Measurements from ENCODE around the gene CDKL5. TPM values are rescaled to one million over a fixed set of nuclear protein-coding genes. Genes with fewer than 3 reads are reported as not detected.
A peak's percentile ranks its signal among the peaks of the same experiment; 100 is the strongest.

The CDKL5 gene
- total and polyA plus RNA-seq, 8 donors, result under 0.01 to 21.4 (median 3.5) TPM

- DNase-seq, result no peak
- Histone ChIP-seq H3K36me3 (no peaks in the 10 kb centered on the region), H3K4me3 (no peak overlapping the region), H3K27me3 (no peaks in the 10 kb centered on the region), H3K4me1 (no peaks in the 10 kb centered on the region), H3K27ac (no peak overlapping the region), H3K9me3 (no peaks in the 10 kb centered on the region)
- 70 to 76% (median 72%) methylated on average over 11 of the region's 11 CpGs for WGBS, 5 donors
- intact Hi-C loops (cut with DNase I; ENCODE audit: low total_unique reads), result no loop called here
- TF ChIP-seq POLR2AphosphoS5 (IDR thresholded peaks at IDR 0.05), result no peak
- no peak for TF ChIP-seq CTCF (IDR thresholded peaks at IDR 0.05)
- no peak for TF ChIP-seq EP300 (IDR thresholded peaks at IDR 0.05)
- no peak for TF ChIP-seq POLR2A (IDR thresholded peaks at IDR 0.05)
These were observed 30.9 kb upstream of the CDKL5 start for GRCh38 chrX:18394477-18394876.

GRCh38 chrX:18401848-18402213 is 23.6 kb upstream of the CDKL5 start:
- WGBS, 5 donors, result 54 to 85% (median 71%) methylated on average over 4 of the region's 4 CpGs
- no peaks in the 10 kb centered on the region for H3K4me1 ChIP-seq
- H3K27ac ChIP-seq, result no peak overlapping the region
- H3K9me3 ChIP-seq, result peaks cover 0 to 6% (median 0%) of the 10 kb centered on the region in 4 donors
- H3K27me3 ChIP-seq, result peaks cover 0 to 7% (median 0%) of the 10 kb centered on the region in 3 donors
- H3K36me3 ChIP-seq, result no peaks in the 10 kb centered on the region
- no peak for DNase-seq
- no peak overlapping the region for H3K4me3 ChIP-seq
- TF ChIP-seq CTCF (IDR thresholded peaks at IDR 0.05) (no peak), POLR2AphosphoS5 (IDR thresholded peaks at IDR 0.05) (no peak), POLR2A (IDR thresholded peaks at IDR 0.05) (no peak), EP300 (IDR thresholded peaks at IDR 0.05) (no peak)
- intact Hi-C loops (cut with DNase I; ENCODE audit: low total_unique reads), result loop anchor here (10.0 kb wide), 1 partner anchor 493 kb away; no protein-coding TSS in a partner anchor

- no peak for DNase-seq
- H3K9me3 ChIP-seq, result peaks cover 0 to 6% (median 0%) of the 10 kb centered on the region in 4 donors
- no peaks in the 10 kb centered on the region for H3K4me1 ChIP-seq
- intact Hi-C loops (cut with DNase I; ENCODE audit: low total_unique reads), result loop anchor here (10.0 kb wide), 1 partner anchor 488 kb away; no protein-coding TSS in a partner anchor
- H3K4me3 ChIP-seq, result no peak overlapping the region
- H3K27me3 ChIP-seq, result peaks cover 0 to 6% (median 0%) of the 10 kb centered on the region in 3 donors
- 73 to 89% (median 83%) methylated on average over 8 of the region's 8 CpGs for WGBS, 5 donors
- H3K36me3 ChIP-seq, result no peaks in the 10 kb centered on the region
- TF ChIP-seq CTCF (IDR thresholded peaks at IDR 0.05) (no peak), POLR2AphosphoS5 (IDR thresholded peaks at IDR 0.05) (no peak), POLR2A (IDR thresholded peaks at IDR 0.05) (no peak), EP300 (IDR thresholded peaks at IDR 0.05) (no peak)
- no peak overlapping the region for H3K27ac ChIP-seq
These were observed 18.7 kb upstream of the CDKL5 start for GRCh38 chrX:18406531-18407266.

- DNase-seq, result peak in 1 of 2 donors; percentile 61
- no peaks in the 10 kb centered on the region for H3K9me3 ChIP-seq
- TF ChIP-seq POLR2AphosphoS5 (IDR thresholded peaks at IDR 0.05) (no peak), CTCF (IDR thresholded peaks at IDR 0.05) (peak in 2 of 7 experiments; percentile 12 to 20), EP300 (IDR thresholded peaks at IDR 0.05) (no peak)
- H3K4me3 ChIP-seq, result no peak overlapping the region
- 76 to 86% (median 81%) methylated on average over 5 of the region's 5 CpGs for WGBS, 5 donors
- H3K36me3 ChIP-seq, result no peaks in the 10 kb centered on the region
- H3K4me1 ChIP-seq, result no peaks in the 10 kb centered on the region
- intact Hi-C loops (cut with DNase I; ENCODE audit: low total_unique reads), result no loop called here
- H3K27ac ChIP-seq, result no peak overlapping the region
- H3K27me3 ChIP-seq, result no peaks in the 10 kb centered on the region
These were observed 15.4 kb upstream of the CDKL5 start for GRCh38 chrX:18410038-18410437.
